IMR-90 (cell line): ENCODE data around the gene L3HYPDH.
A peak's percentile ranks its signal among the peaks of the same experiment; 100 is the strongest.

Experiments used
- CHD1 ChIP-seq: IDR thresholded peaks from 2 replicates; pipeline ENCODE4 v1.6.1; 2012; ENCODE audit warnings: low read depth, low read length, improper control_type of control experiment
- CTCF ChIP-seq: conservative IDR thresholded peaks from 2 replicates; pipeline ENCODE4 v1.5.1; 2012; ENCODE audit warnings: mild to moderate bottlenecking, low read depth, low read length, improper control_type of control experiment
- MXI1 ChIP-seq: IDR thresholded peaks from 2 replicates; pipeline ENCODE4 v1.6.1; 2012; ENCODE audit warnings: low read depth, mild to moderate bottlenecking, low read length, moderate library complexity, borderline replicate concordance
- NFE2L2 ChIP-seq: fragments of 150-350 bp; IDR thresholded peaks from 2 replicates; pipeline ENCODE4 v1.6.1; 2016; ENCODE audit warnings: low read depth, mild to moderate bottlenecking, low read length
- POLR2A ChIP-seq: IDR thresholded peaks from 2 replicates; pipeline ENCODE4 v1.6.1; 2012; ENCODE audit warnings: mild to moderate bottlenecking, low read depth, low read length
- RCOR1 ChIP-seq: IDR thresholded peaks from 2 replicates; pipeline ENCODE4 v1.6.1; 2012; ENCODE audit warnings: mild to moderate bottlenecking, low read length, improper control_type of control experiment; ENCODE audit not compliant: insufficient replicate concordance

DNA sequence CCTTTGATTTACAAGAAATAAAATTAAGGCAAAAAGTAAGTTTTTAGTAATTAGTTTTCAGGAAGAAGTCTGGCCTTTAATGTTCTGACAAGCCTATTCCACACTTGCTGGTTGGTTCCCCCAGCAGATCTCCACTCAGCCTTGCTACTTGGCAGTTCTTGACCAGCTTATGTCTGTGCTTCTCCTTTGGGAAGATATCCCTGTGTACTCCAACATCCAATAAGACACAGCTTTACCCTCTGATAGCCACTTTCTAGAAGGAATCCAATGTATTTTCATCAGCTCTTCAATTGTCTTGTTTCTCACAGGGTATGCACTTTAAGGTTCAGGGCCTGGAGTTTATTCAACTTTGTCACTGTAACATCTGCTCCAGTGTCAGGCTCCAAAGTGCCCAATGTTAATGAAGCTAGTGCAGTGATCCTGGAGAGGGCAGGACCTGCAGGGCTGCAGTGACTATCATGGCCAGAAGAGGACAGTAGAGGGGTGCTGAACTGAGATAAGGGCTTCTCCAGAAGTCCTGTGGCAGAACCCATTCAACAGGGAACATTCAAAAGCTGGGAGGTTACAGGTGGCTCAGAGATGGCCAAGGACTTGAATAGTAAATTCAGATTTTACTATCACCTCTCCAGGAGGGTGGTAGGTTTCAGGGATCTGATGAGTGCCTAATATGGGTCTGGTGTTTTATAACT is 23.0 kb upstream of the L3HYPDH start:
- no peak for TF ChIP-seq MXI1
- no peak for TF ChIP-seq CHD1
- peak; percentile 89 for TF ChIP-seq CTCF
- no peak for TF ChIP-seq POLR2A
- no peak for TF ChIP-seq NFE2L2
- TF ChIP-seq RCOR1: no peak
